K562 (cell line): ENCODE data around the gene SESN2. TPM values are rescaled to one million over a fixed set of nuclear protein-coding genes. Genes with fewer than 3 reads are reported as not detected.

ENCODE experiments used
- ATAC-seq: fragments of 200-7000 bp; cut with Tn5 transposase; 3 replicates; pipeline ENCODE4 v1.9.1; 2020; ENCODE audit warnings: moderate library complexity
- BruUV-seq: library from RNA; stranded (reverse); fragments of 400-500 nt; replicated peaks from 2 replicates; lab custom pipeline; 2021; lab: Mats Ljungman, UMichigan
- CTCF ChIA-PET: fragments of 300-600 bp; formaldehyde crosslinking; extraction: SDS; loops from one replicate; lab custom pipeline; 2021; ENCODE audit warnings: low intra/inter-chr PET ratio; lab: Yijun Ruan, JAX
- POLR2A ChIA-PET: fragments of 300-600, 350-650 bp; sonication (Branson Sonifier 250); formaldehyde crosslinking; extraction: SDS; loops from one replicate; lab custom pipeline; 2021; ENCODE audit warnings: antibody characterized with exemption, inconsistent platforms; lab: Yijun Ruan, JAX
- DNase-seq, 4 experiments: peaks; one replicate each; pipeline versions ENCODE4 v3.0.0 to v3.0.0-alpha.2; 2011 to 2018; ENCODE audit warnings: low spot score in 3 of 4, mixed read lengths in 3 of 4; ENCODE audit errors: extremely low read depth in 1 of 4
- FAIRE-seq: peaks from 2 replicates; lab custom pipeline; 2011; peaks lifted over from hg19 to GRCh38; lab: Jason Lieb, UNC
- H2AFZ ChIP-seq: 2 replicates; pipeline ENCODE4 v1.6.0; 2011; ENCODE audit warnings: low read depth, low read length, control low read depth, inconsistent platforms
- H3K27ac ChIP-seq: fragments of 200-600 bp; 3 replicates; pipeline ENCODE4 v1.8.0; 2011; ENCODE audit warnings: low read depth, mild to moderate bottlenecking, control low read depth, inconsistent platforms, low read length, moderate library complexity, mixed read lengths; ENCODE audit errors: extremely low read depth
- H3K27me3 ChIP-seq, 2 experiments: fragments of 300-600 bp in 1 of 2; 2 replicates in 1 of 2; 3 replicates in 1 of 2; pipeline versions ENCODE4 v1.6.0 to v1.8.0; 2011; ENCODE audit warnings: inconsistent platforms in 2 of 2, low read length in 2 of 2, mild to moderate bottlenecking in 1 of 2, mixed read lengths in 1 of 2, moderate library complexity in 1 of 2; ENCODE audit not compliant: control insufficient read depth in 2 of 2, insufficient read depth in 2 of 2
- H3K36me3 ChIP-seq: fragments of 300-600 bp; 3 replicates; pipeline ENCODE4 v1.8.0; 2011; ENCODE audit warnings: mild to moderate bottlenecking, low read length, inconsistent platforms; ENCODE audit not compliant: control insufficient read depth, insufficient read depth
- H3K4me1 ChIP-seq, 2 experiments: fragments of 200-600 bp in 1 of 2; replicated peaks in 1 of 2; 2 replicates in 1 of 2; 3 replicates in 1 of 2; pipeline versions ENCODE4 v1.5.1 to v1.8.0; 2011; ENCODE audit warnings: inconsistent platforms in 2 of 2, low read length in 2 of 2, mild to moderate bottlenecking in 1 of 2, mixed read lengths in 1 of 2, moderate library complexity in 1 of 2; ENCODE audit not compliant: control insufficient read depth in 2 of 2, insufficient read depth in 2 of 2
- H3K4me2 ChIP-seq: 2 replicates; pipeline ENCODE4 v1.6.1; 2011; ENCODE audit warnings: low read length, control low read depth, inconsistent platforms, mixed read lengths; ENCODE audit not compliant: insufficient read depth
- H3K4me3 ChIP-seq: fragments of 200-600 bp; sonication (generic), shearing (Covaris generic); 2 replicates; pipeline ENCODE4 v1.5.1; 2016; ENCODE audit warnings: control low read depth, inconsistent platforms
- H3K79me2 ChIP-seq: fragments of 200-600 bp; 3 replicates; pipeline ENCODE4 v1.8.0; 2011; ENCODE audit warnings: low read length, inconsistent platforms; ENCODE audit not compliant: control insufficient read depth, insufficient read depth
- H3K9ac ChIP-seq, 2 experiments: 2 replicates each; pipeline versions ENCODE4 v1.6.0 to v1.6.1; 2011; ENCODE audit warnings: low read depth in 2 of 2, low read length in 2 of 2, control low read depth in 1 of 2, inconsistent platforms in 1 of 2, mild to moderate bottlenecking in 1 of 2, mixed read lengths in 1 of 2; ENCODE audit not compliant: insufficient read depth in 1 of 2
- H3K9me1 ChIP-seq: one replicate; pipeline ENCODE4 v1.6.0; 2011; ENCODE audit warnings: inconsistent platforms, mild to moderate bottlenecking, low read length, moderate library complexity; ENCODE audit not compliant: control insufficient read depth, insufficient read depth
- H3K9me3 ChIP-seq: replicated peaks from 2 replicates; pipeline ENCODE4 v1.5.1; 2011; ENCODE audit warnings: low read depth, low read length, inconsistent platforms; ENCODE audit not compliant: control insufficient read depth, insufficient read depth
- H4K20me1 ChIP-seq: replicated peaks from 2 replicates; pipeline ENCODE4 v1.6.1; 2011; ENCODE audit warnings: low read length, inconsistent platforms, mixed read lengths; ENCODE audit not compliant: control insufficient read depth, insufficient read depth
- ATF7 ChIP-seq: fragments of 450-650 bp; IDR thresholded peaks from 2 replicates; pipeline ENCODE4 v1.7.1; 2014; ENCODE audit warnings: mild to moderate bottlenecking, moderate library complexity
- E2F6 ChIP-seq, 2 experiments: IDR thresholded peaks; 2 replicates each; pipeline ENCODE4 v1.6.1; 2011; ENCODE audit warnings: borderline replicate concordance in 1 of 2, control low read depth in 1 of 2, low read depth in 1 of 2, low read length in 1 of 2, mild to moderate bottlenecking in 1 of 2, mixed read lengths in 1 of 2, moderate library complexity in 1 of 2; ENCODE audit not compliant: insufficient read depth in 1 of 2, insufficient read length in 1 of 2, poor library complexity in 1 of 2, severe bottlenecking in 1 of 2; ENCODE audit errors: extremely low read depth in 1 of 2
- ELF1 ChIP-seq: fragments of 200-800 bp; sonication (Bioruptor generic); IDR thresholded peaks from 2 replicates; pipeline ENCODE4 v1.6.1; 2016; ENCODE audit warnings: missing genetic modification characterization, missing compliant biosample characterization
- ESRRB ChIP-seq: fragments of 250-450 bp; sonication (Bioruptor Pico); IDR thresholded peaks from 2 replicates; pipeline ENCODE4 v1.5.0; 2020; ENCODE audit warnings: mild to moderate bottlenecking, moderate library complexity, borderline replicate concordance
- FOSL1 ChIP-seq: fragments of 200-800 bp; sonication (Bioruptor generic); conservative IDR thresholded peaks from 2 replicates; pipeline ENCODE4 v1.6.1; 2016; ENCODE audit warnings: missing genetic modification characterization, missing compliant biosample characterization
- HSF4 ChIP-seq: fragments of 250-450 bp; sonication (Bioruptor Pico); IDR thresholded peaks from 2 replicates; pipeline ENCODE4 v2.1.2; 2022; ENCODE audit warnings: mild to moderate bottlenecking, moderate library complexity, borderline replicate concordance
- KDM1A ChIP-seq, 2 experiments: fragments of 450-650 bp; IDR thresholded peaks; 2 replicates each; pipeline ENCODE4 v1.6.1; 2016; ENCODE audit warnings: mild to moderate bottlenecking in 2 of 2
- PHF8 ChIP-seq: fragments of 200-600 bp; sonication (generic); IDR thresholded peaks from 2 replicates; pipeline ENCODE4 v1.6.1; 2012; ENCODE audit warnings: mixed run types, mild to moderate bottlenecking, inconsistent platforms, low read length, moderate library complexity, borderline replicate concordance
- RBM25 ChIP-seq: fragments of 200-400 bp; formaldehyde crosslinking; IDR thresholded peaks from 2 replicates; pipeline ENCODE4 v1.6.1; 2018; ENCODE audit warnings: low read length, low read depth, moderate library complexity; ENCODE audit not compliant: severe bottlenecking
- RBM34 ChIP-seq: fragments of 200-400 bp; formaldehyde crosslinking; IDR thresholded peaks from 2 replicates; pipeline ENCODE4 v1.6.1; 2018; ENCODE audit warnings: low read length, borderline replicate concordance; ENCODE audit not compliant: insufficient read depth
- TAF7 ChIP-seq: fragments of 450-650 bp; IDR thresholded peaks from 2 replicates; pipeline ENCODE4 v1.6.1; 2016; ENCODE audit warnings: missing genetic modification characterization, missing compliant biosample characterization
- TBL1XR1 ChIP-seq, 2 experiments: IDR thresholded peaks; 2 replicates each; pipeline ENCODE4 v1.6.1; 2012; ENCODE audit warnings: improper control_type of control experiment in 2 of 2, low read length in 2 of 2, mild to moderate bottlenecking in 1 of 2
- XRCC4 ChIP-seq: IDR thresholded peaks from one replicate; pipeline ENCODE4 v1.6.1; 2011; ENCODE audit not compliant: insufficient read depth, insufficient read length; ENCODE audit errors: extremely low read depth
- ZNF134 ChIP-seq: fragments of 250-450 bp; sonication (Bioruptor Pico); conservative IDR thresholded peaks from 2 replicates; pipeline ENCODE4 v1.4.0; 2020
- ZNF511 ChIP-seq: sonication (generic); formaldehyde crosslinking; IDR thresholded peaks from 2 replicates; pipeline ENCODE4 v1.8.0; 2022; ENCODE audit warnings: mild to moderate bottlenecking, missing genetic modification reagents
- ZNF668 ChIP-seq: fragments of 250-450 bp; sonication (Bioruptor Pico); IDR thresholded peaks from 2 replicates; pipeline ENCODE4 v1.8.0; 2022; ENCODE audit warnings: mild to moderate bottlenecking, inconsistent platforms
- WGBS: fragments of 100-300 bp; shearing (Covaris generic); methylation state at CpG from one replicate; pipeline ENCODE4 v1.1.6; 2016; ENCODE audit warnings: low coverage, mixed read lengths; ENCODE audit not compliant: insufficient coverage; ENCODE audit errors: missing lambda C conversion rate; 5-methylcytosine and 5-hydroxymethylcytosine counted together
- in situ Hi-C: fragments of 300-500 bp; cut with MboI; formaldehyde crosslinking; loops from 4 replicates; pipeline ENCODE4 v1.15.0; 2018; ENCODE audit warnings: inconsistent platforms, mixed read lengths
- intact Hi-C: fragments of 100-400 bp; cut with micrococcal nuclease; formaldehyde crosslinking; loops from 2 replicates; pipeline ENCODE4 v1.14.2; 2022
- polyA plus RNA-seq, 8 experiments: library from polyadenylated mRNA; depleted of rRNA in 4 of 8; stranded (reverse) in 5 of 8; unstranded in 3 of 8; fragments of >200 nt; fragmentation: Nextera tagmentation in 2 of 8; fragmentation: Illumina TruSeq in 1 of 8; extraction: Ambion mirVana in 2 of 8; extraction: Trizol in 1 of 8; gene quantifications; 2 replicates each; pipeline versions ENCODE4 v1.2.1 to v1.2.3, GENCODE V29; 2011 to 2014; ENCODE audit warnings: inconsistent platforms in 1 of 8, missing spikeins in 1 of 8
- total RNA-seq, 7 experiments: library from RNA; depleted of rRNA in 6 of 7; stranded (reverse); fragments of >200 nt in 6 of 7; fragmentation: Illumina TruSeq in 2 of 7; extraction: Trizol in 2 of 7; gene quantifications; 2 replicates each; pipeline versions ENCODE4 v1.2.1 to v1.2.3, GENCODE V29; 2011 to 2021; ENCODE audit warnings: low replicate concordance in 1 of 7
- TF ChIP-seq, protein P1 (sequence below): sonication (generic); IDR thresholded peaks from 2 replicates; pipeline ENCODE4 v1.6.1; 2016

SESN2 gene
- total and polyA plus RNA-seq, 9 of the 15 experiments (the other 6 are each of a cell fraction or from before 2014, with no cell fraction given) = 3.7 to 71.3 (median 16.8) TPM

DNA sequence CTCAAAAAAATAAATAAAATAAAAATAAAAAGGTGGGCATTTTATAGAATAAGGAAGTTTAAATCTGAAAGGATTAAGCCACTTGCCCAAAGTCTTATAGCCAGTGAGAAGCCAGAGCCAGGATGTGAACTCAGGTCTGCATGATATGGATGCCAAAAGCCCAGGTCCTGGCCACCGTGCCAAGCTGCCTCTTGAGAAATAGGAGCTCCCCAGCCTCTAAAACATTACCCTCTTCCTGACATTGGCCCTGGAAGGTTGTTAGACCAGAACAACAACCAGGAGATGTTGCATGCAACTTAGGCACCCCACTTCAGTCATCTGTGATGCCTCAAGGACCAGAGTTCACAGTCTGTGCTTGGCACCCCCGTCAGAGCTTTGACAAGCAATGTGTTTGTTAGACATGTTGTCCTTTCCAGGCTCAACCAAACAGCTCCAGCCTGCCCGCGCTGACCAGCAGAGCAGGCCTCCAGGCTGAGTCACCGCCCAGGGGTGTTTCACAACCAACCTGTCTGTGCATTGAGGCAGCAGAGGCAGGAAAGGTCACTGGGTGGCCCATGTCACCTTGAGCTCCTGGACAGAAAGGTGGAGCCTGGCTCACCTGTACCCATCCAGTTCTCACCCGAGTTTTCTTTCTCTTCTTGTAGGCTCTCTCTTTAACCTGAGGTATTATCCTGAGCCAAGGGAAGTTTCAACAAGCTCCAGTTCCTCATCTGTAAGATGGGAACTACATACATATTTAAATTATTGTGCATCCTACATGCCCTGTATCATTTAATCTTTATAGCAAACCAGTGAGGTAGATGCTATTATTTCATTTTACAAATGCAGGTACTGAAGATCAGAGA is 54.6 kb downstream of the SESN2 start (continued):
- TF ChIP-seq TAF7 (tag) = no peak
- TF ChIP-seq ATF7 = 0 out of 2 replicates have a peak, but pooled peaks have one; percentile 23
- TF ChIP-seq XRCC4 = no peak
- no peak for TF ChIP-seq RBM34
- TF ChIP-seq TBL1XR1 (IDR thresholded peaks at IDR 0.05; ENCODE audit: low read length in 2 of 2) = no peak
- TF ChIP-seq ESRRB (CRISPR knock-in tag) = no peak
- TF ChIP-seq PHF8 = peak; percentile 23; the same call in 1 of the 2 replicates
- no peak for TF ChIP-seq ELF1 (tag)
- no peak for TF ChIP-seq ZNF668 (CRISPR knock-in tag)
- TF ChIP-seq KDM1A (IDR thresholded peaks at IDR 0.05) = 0 out of 4 replicates have a peak, but pooled peaks of 1 of the 2 experiments have one; percentile 19
- TF ChIP-seq FOSL1 (tag) = peak; percentile 92

- Histone ChIP-seq H3K79me2 (no peaks in the 10 kb centered on the region), H4K20me1 (no peaks in the 10 kb centered on the region), H3K9me3 (no peaks in the 10 kb centered on the region), H3K36me3 (no peaks in the 10 kb centered on the region), H3K9ac (no peak overlapping the region), H3K27me3 (no peaks in the 10 kb centered on the region), H2AFZ (peak overlapping the region; percentile 90; the same call in 1 of the 2 replicates), H3K4me3 (no peak overlapping the region), H3K4me1 (peaks cover 10 to 11% of the 10 kb centered on the region in 2 experiments; a peak in 4 of 5 replicates), H3K4me2 (no peak overlapping the region), H3K9me1 (no peaks in the 10 kb centered on the region), H3K27ac (no peak overlapping the region)
- ChIA-PET CTCF (no interaction called here), POLR2A (interaction anchor here (0.6 to 7.9 kb wide), 7 partner anchors 10 to 53 kb away, joined by 3 to 102 read pairs (median 4); partner anchors contain the start of gene MED18)
- DNase-seq (no peak), ATAC-seq (peak; percentile 11), FAIRE-seq (no peak)
- no TSS peak for BruUV-seq
- in situ Hi-C loops (no loop called here), intact Hi-C loops (no loop called here)
- 92% methylated on average over 8 of the region's 8 CpGs for WGBS
- TF ChIP-seq, protein P1, sequence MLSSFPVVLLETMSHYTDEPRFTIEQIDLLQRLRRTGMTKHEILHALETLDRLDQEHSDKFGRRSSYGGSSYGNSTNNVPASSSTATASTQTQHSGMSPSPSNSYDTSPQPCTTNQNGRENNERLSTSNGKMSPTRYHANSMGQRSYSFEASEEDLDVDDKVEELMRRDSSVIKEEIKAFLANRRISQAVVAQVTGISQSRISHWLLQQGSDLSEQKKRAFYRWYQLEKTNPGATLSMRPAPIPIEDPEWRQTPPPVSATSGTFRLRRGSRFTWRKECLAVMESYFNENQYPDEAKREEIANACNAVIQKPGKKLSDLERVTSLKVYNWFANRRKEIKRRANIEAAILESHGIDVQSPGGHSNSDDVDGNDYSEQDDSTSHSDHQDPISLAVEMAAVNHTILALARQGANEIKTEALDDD = 0 out of 2 replicates have a peak, but pooled peaks have one; percentile 0
- TF ChIP-seq E2F6 (IDR thresholded peaks at IDR 0.05; ENCODE audit: borderline replicate concordance in 1 of 2, extremely low read depth in 1 of 2, insufficient read depth in 1 of 2, insufficient read length in 1 of 2, low read depth in 1 of 2, low read length in 1 of 2, poor library complexity in 1 of 2, severe bottlenecking in 1 of 2) (no peak), ZNF134 (CRISPR knock-in tag) (no peak), ZNF511 (CRISPR knock-in tag) (no peak), HSF4 (no peak), RBM25 (peak; percentile 70)
These were observed 55.2 kb downstream of the SESN2 start for GRCh38 chr1:28314547-28314941.
